Calu3 (cell line): ENCODE data around the gene NYAP2. TPM values are rescaled to one million over a fixed set of nuclear protein-coding genes. Genes with fewer than 3 reads are reported as not detected.

Experiments
- BruUV-seq: library from RNA; stranded (reverse); fragments of 400-500 nt; replicated peaks from 2 replicates; lab custom pipeline; 2021; lab: Mats Ljungman, UMichigan
- CTCF ChIA-PET: fragments of 300-600 bp; sonication (Branson Sonifier 250); formaldehyde crosslinking; loops from one replicate; lab custom pipeline; 2022; ENCODE audit warnings: antibody characterized with exemption; lab: Charles Lee
- DNase-seq: peaks from one replicate; pipeline ENCODE4 v3.0.0; 2022
- H3K27ac Mint-ChIP-seq: one replicate; pipeline ENCODE4 v1.8.0; 2022; ENCODE audit warnings: mixed read lengths; ENCODE audit not compliant: unreplicated experiment
- H3K27me3 Mint-ChIP-seq: one replicate; pipeline ENCODE4 v1.8.0; 2022; ENCODE audit warnings: mixed read lengths; ENCODE audit not compliant: unreplicated experiment
- H3K36me3 Mint-ChIP-seq: one replicate; pipeline ENCODE4 v1.8.0; 2022; ENCODE audit warnings: mild to moderate bottlenecking, moderate library complexity, mixed read lengths; ENCODE audit not compliant: insufficient read depth, unreplicated experiment
- H3K4me1 Mint-ChIP-seq: one replicate; pipeline ENCODE4 v1.8.0; 2022; ENCODE audit warnings: mild to moderate bottlenecking, low read depth, mixed read lengths; ENCODE audit not compliant: unreplicated experiment
- H3K4me3 Mint-ChIP-seq: one replicate; pipeline ENCODE4 v1.8.0; 2022; ENCODE audit warnings: mild to moderate bottlenecking, low read depth, moderate library complexity, mixed read lengths; ENCODE audit not compliant: unreplicated experiment
- H3K9me3 Mint-ChIP-seq: one replicate; pipeline ENCODE4 v1.8.0; 2022; ENCODE audit warnings: low read depth, mixed read lengths; ENCODE audit not compliant: unreplicated experiment
- intact Hi-C: fragments of 100-400 bp; cut with micrococcal nuclease; formaldehyde crosslinking; loops from one replicate; pipeline ENCODE4 v1.10.0; 2022; ENCODE audit not compliant: unreplicated experiment
- total RNA-seq: library from RNA; stranded (reverse); gene quantifications from 2 replicates; pipeline ENCODE4 v1.2.3, GENCODE V29; 2022
- TF ChIP-seq, protein P1 (sequence below): fragments of 200-600 bp; IDR thresholded peaks from one replicate; pipeline ENCODE4 v1.8.0; 2022; ENCODE audit warnings: antibody characterized with exemption; ENCODE audit not compliant: unreplicated experiment

The NYAP2 gene
- total RNA-seq, 1 experiment from 2014 or later = 0.07 TPM

DNA sequence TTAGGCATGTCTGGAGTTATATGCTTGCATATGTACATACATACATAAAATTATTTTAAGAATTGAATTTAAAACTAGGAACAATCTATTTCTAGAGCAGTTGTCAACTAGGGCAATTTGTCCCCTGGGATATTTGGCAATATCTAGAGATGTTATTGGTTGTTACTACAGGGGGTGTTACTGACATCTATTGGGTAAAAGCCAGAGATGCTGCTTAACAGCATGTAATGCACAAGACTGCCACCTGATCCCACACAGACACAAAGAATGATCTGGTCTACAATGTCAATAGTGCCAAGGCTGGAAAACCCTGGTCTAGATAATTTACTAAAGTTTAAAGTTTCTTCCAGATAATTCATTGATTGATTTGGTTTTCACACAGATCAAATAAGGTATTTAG is 185.3 kb downstream of the NYAP2 start:
- Mint-ChIP-seq H3K27me3 (no peaks in the 10 kb centered on the region), H3K27ac (no peak overlapping the region), H3K4me1 (no peaks in the 10 kb centered on the region), H3K36me3 (no peaks in the 10 kb centered on the region), H3K4me3 (no peak overlapping the region), H3K9me3 (no peaks in the 10 kb centered on the region)
- CTCF ChIA-PET = no interaction called here
- no peak for DNase-seq
- TF ChIP-seq, protein P1, sequence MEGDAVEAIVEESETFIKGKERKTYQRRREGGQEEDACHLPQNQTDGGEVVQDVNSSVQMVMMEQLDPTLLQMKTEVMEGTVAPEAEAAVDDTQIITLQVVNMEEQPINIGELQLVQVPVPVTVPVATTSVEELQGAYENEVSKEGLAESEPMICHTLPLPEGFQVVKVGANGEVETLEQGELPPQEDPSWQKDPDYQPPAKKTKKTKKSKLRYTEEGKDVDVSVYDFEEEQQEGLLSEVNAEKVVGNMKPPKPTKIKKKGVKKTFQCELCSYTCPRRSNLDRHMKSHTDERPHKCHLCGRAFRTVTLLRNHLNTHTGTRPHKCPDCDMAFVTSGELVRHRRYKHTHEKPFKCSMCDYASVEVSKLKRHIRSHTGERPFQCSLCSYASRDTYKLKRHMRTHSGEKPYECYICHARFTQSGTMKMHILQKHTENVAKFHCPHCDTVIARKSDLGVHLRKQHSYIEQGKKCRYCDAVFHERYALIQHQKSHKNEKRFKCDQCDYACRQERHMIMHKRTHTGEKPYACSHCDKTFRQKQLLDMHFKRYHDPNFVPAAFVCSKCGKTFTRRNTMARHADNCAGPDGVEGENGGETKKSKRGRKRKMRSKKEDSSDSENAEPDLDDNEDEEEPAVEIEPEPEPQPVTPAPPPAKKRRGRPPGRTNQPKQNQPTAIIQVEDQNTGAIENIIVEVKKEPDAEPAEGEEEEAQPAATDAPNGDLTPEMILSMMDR = no peak
- BruUV-seq = no TSS peak
- intact Hi-C loops = no loop called here

DNA sequence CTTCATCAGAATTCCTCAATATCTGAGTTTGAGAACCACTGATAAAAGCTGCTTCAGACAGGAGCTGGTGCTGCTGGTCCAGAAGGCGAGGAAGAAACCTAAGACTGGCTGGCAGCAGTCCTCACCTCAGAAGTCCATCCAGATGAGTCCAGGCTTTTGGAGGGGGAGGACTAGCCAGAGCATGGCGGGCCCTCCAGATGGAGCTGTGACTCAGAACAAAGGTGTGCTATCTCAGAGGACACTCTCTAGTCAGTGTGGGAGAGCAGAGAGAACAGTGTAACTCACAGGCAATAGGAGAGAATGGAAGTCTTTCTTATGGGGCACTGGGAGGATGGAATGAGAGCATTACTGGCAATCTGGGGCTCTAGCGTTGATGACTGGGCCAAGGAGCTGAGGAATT is 191.4 kb downstream of the NYAP2 start:
- Mint-ChIP-seq H3K4me1 (no peaks in the 10 kb centered on the region), H3K9me3 (no peaks in the 10 kb centered on the region), H3K36me3 (no peaks in the 10 kb centered on the region), H3K27ac (no peak overlapping the region), H3K4me3 (no peak overlapping the region), H3K27me3 (no peaks in the 10 kb centered on the region)
- CTCF ChIA-PET = no interaction called here
- no TSS peak for BruUV-seq
- DNase-seq = no peak
- intact Hi-C loops = no loop called here
- TF ChIP-seq, protein P1 = no peak

DNA sequence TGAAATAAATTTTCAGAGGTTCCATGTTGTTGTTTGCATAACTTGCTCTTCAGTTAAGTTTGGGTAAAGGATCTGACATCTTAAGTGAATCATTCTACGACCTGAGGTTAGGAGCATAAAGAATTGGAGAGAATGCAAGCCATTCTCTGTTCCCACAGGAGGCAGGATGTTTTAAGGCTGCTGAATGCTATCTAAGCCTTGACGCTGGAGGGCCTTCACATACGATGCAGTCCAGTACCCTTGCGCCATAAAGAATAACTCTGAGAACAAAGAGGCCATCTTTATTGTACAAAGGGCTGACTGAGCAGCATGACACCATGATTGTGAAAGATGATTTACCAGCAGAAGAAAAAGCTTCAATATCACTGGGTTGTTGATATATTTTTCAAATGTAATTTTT is 198.4 kb downstream of the NYAP2 start:
- H3K4me1 Mint-ChIP-seq = no peaks in the 10 kb centered on the region
- intact Hi-C loops = no loop called here
- H3K36me3 Mint-ChIP-seq = no peaks in the 10 kb centered on the region
- no peak overlapping the region for H3K4me3 Mint-ChIP-seq
- DNase-seq = no peak
- no peaks in the 10 kb centered on the region for H3K27me3 Mint-ChIP-seq
- no peak overlapping the region for H3K27ac Mint-ChIP-seq
- no TSS peak for BruUV-seq
- H3K9me3 Mint-ChIP-seq = peaks cover 4% of the 10 kb centered on the region
- TF ChIP-seq, protein P1 = no peak
- CTCF ChIA-PET = no interaction called here

DNA sequence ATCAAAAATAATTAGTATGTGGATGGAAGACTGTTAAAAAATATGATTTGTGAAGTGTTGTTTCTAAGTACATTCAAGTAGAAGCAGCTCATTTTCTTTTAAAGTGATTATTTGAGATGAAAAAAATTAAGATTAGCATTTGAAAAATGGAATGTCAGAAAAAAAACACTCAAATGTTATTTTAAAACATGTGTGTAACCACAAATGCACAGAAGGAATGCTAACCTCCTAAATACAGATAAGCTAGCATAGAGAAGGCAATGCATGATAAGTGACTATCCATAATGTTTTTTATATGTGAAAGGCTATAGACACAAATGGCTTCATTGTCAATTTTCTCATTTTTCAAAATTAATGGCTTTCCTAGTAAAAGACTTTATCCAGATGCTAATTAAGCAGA is 198.9 kb downstream of the NYAP2 start:
- CTCF ChIA-PET = interaction anchor here (0.6 kb wide), 1 partner anchor 10 kb away, joined by 3 read pairs; no protein-coding TSS in a partner anchor
- intact Hi-C loops = no loop called here
- no TSS peak for BruUV-seq
- H3K9me3 Mint-ChIP-seq = peaks cover 4% of the 10 kb centered on the region
- H3K4me3 Mint-ChIP-seq = no peak overlapping the region
- DNase-seq = no peak
- H3K36me3 Mint-ChIP-seq = no peaks in the 10 kb centered on the region
- TF ChIP-seq, protein P1 = no peak
- H3K4me1 Mint-ChIP-seq = no peaks in the 10 kb centered on the region
- no peak overlapping the region for H3K27ac Mint-ChIP-seq
- no peaks in the 10 kb centered on the region for H3K27me3 Mint-ChIP-seq
